CD4-positive, alpha-beta T cell treated with Interleukin-17A for 1 hour (primary cell): ENCODE measurements around the gene ZNF117.
"Not testable (repeated sequence)": the region's sequence is repeated elsewhere in the genome, so short reads cannot be mapped to it uniquely, and the experiment has no call there.

ENCODE experiments used
- DNase-seq: peaks from one replicate; pipeline ENCODE4 v3.0.0-alpha.2; 2020

Gene ZNF117

GRCh38 chr7:64990936-64991335, at the start of gene ZNF117:
Gene ZNF117, minus strand, starts transcription at chr7:64991036.
- DNase-seq: no peak

DNA sequence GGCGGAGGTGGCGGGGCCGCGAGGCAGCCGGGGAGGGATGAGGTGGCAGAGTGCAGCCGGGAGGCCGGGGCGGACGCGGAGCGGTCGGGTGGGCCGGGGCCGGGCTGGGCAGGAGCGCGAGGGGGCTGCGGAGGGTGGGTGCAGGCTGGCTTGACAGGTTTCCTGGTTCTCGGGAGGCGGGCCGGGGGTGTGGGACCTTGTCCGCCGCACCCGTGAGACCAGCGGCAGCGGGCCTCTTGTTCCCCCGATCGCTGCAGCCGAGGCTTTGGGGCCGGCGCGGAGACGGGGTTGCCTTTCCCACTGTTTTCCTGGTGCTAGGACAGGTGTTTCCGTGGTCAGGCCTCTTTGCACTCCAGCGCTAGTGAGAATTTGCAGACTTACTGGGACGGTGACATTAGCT, 47.9 kb upstream of the ZNF117 start:
- peak; percentile 11 for DNase-seq

DNA sequence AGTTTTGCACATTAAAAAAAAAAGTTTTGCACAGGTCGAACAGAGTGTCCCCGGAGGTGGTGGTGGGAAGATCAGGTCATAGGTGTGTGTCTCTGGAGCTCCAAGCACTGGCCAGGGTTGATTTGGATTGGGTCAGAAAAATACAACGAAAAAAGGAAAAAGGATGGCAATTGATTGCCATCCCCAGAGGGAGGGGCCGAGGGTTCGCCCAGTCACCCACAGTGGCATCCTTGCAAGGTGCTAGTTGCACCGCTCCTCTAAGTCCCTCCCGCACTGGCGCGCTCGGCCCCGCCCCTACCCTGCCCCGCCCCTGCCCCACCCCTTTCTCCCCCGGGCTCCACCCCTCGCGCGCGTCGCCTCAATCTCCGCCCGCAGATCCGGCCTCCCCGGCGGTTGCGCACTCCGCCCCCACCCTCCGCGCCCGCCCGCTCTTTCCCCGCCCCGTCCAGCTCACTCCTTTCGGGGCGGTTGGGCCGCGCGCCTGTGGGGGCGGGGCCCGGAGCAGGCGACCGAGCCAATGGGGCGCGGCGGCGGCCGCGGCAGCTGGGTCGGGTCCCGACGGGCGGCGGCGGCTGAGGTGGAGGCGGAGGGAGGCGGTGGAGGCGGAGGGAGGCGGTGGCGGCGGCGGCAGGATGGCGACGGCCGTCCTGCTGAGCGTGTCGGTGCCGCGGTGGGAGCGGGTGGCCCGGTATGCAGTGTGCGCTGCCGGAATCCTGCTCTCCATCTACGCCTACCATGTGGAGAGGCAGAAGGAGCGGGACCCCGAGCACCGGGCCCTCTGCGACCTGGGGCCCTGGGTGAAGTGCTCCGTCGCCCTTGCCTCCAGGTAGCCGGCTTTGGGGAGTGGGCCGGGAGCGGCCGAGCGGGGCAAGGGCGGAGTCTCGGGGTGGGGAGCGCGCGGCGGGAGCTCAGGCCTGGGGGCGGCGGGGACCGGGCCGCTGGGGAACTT, 47.2 kb upstream of the ZNF117 start:
- peak; percentile 95 for DNase-seq

GRCh38 chr7:65036526-65036925, 45.7 kb upstream of the ZNF117 start:
- peak; percentile 18 for DNase-seq

DNA sequence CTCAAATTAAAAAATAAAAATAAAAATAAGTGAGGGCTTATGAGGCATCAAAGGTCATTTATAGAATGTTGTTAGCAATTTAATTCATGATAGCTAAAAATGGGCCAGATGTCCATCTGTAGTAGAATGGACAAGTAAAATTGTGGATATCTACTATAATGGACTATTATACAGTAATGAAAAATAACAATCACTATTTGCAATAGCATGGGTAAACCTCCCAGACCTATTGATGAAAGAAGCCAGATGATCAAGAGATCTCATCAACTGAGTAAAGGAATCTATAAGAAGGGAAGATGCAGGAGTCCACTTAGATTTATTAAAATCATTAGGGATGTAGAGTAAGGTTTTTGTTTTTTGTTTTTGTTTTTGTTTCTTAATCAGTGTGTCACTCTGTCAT, 44.6 kb upstream of the ZNF117 start:
- not testable (repeated sequence) for DNase-seq

DNA sequence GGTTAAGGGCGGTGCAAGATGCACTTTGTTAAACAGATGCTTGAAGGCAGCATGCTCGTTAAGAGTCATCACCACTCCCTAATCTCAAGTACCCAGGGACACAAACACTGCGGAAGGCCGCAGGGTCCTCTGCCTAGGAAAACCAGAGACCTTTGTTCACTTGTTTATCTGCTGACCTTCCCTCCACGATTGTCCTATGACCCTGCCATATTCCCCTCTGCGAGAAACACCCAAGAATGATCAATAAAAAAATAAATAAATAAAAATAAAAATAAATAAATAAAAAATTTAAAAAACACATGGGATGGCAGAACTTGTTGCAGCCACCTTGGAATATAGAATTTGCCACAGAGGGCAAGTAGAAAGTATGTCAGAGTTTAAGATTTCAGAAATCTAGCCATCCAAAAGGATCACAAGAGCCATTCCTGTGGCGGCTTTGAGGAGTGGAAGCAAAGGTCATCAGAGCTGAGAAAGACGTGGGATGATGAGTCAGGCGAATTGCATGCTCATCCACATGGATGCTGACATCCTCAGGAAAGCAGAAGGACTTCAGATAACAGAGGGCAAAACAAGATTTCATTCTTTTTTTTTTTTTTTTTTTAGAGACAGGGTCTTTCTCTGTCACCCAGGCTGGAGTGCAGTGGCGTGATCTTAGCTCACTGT, 43.4 kb upstream of the ZNF117 start:
- DNase-seq: not testable (repeated sequence)

DNA sequence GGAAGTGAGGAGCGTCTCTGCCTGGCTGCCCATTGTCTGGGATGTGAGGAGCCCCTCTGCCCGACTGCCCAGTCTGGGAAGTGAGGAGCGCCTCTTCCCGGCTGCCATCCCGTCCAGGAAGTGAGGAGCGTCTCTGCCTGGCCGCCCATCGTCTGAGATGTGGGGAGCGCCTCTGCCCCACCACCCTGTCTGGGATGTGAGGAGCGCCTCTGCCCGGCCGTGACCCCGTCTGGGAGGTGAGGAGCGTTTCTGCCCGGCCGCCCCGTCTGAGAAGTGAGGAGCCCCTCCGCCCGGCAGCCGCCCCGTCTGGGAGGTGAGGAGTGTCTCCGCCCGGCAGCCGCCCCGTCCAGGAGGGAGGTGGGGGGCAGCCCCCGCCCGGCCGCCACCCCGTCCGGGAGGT, 42.6 kb upstream of the ZNF117 start:
- DNase-seq: not testable (repeated sequence)

- not testable (repeated sequence) for DNase-seq
Measured at GRCh38 chr7:65025023-65025422, 34.2 kb upstream of the ZNF117 start.

DNA sequence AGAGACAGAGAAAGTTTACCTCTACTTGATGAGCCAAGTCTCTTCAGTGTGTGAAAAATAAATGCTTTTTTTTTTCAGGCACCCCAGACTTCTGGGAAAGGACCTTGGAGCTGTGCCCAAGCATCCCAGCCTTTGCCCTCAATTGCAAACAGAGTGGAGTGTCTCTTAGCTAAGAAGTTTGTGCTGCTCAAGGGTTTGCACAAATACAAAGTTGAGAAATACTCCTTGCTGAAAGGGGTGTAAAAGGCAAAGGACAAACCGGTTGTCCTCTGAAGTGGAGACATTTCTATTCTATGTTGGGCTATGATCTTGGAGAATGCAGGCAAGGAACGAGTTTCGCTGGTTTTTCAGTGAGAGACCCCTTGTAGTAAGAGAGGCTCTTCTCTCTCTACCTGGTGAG, 30.1 kb upstream of the ZNF117 start:
- not testable (repeated sequence) for DNase-seq

DNA sequence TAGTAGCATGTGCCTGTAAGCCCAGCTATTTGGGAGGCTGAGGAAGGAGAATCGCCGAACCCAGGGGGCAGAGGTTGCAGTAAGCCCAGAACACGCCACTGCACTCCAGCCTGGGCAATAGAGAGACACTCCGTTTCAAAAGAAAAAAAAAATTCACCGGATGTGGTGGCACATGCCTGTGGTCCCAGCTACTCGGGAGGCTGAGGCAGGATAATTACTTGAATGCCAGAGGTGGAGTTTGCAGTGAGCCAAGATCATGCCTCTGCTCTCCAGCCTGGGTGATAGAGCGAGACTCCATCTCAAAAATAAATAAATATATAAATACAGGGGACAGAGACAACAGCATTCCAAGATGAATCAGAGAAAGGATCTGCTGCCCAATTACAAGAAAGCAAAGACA, 19.0 kb upstream of the ZNF117 start:
- DNase-seq: not testable (repeated sequence)

GRCh38 chr7:65009394-65009793, 18.6 kb upstream of the ZNF117 start:
- not testable (repeated sequence) for DNase-seq

DNA sequence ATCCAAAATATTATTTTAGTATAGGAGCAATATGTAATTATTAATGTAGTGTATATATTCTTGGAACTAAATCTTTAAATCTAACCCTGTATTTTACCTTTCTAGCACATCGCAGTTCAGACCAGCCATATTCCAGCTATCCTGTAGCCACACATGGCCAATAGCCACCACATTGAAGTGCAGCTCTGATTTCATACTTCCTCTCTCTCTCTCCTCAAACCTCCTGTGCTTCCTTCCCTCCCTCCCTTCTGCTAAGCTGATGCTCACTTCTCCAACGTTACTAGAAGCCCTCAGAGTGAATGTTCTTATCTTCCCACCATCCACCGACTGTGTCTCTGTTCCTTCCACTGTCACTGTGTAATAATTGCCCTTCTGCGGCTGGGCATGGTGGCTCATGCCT, 16.2 kb upstream of the ZNF117 start:
- DNase-seq: peak; percentile 34

DNA sequence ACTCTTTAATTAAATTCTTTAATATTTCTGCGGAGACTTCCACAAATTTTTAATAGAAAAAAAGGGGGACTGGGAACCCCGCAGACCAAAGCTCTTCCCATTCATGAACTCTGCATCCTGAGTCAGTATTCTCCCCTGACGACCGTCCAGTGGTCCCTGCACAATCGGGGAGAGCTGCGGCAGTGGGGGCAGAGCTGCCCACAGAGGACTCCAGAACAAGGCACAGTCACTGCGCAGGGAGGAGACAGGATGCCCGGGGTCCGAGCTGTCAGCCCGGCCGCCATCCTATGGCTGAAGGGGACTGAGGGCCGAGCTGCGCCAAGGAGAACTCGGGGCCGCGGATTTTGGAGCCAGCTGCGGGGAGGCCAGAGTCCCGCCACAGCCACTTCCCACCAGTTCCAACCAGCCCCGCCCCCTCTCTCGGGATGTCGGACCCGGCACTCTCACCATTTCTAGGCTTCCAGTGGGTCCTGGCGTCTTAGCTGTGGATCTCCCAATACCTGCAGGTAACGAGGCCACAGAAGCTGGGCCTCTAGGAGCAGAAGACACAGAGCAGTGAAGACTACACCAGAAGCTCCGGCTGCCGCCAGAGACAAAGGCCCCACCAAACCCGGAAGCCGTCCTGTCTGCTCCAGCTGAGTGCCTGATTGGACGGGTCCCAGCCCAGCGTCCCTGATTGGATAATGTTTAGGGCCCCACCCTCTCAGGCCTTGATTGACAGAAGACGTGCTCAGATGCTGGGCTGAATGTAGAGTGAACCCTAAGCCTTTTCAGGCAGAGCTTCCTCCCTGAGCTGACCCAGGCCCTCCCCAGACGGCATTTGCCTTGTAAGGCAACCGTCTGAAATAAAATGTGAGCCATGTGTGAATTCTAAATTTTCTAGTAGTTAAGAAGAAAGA, 15.5 kb upstream of the ZNF117 start, which contains the start of gene ERV3-1:
Gene ERV3-1, minus strand, starts transcription at position 594 of the 899 bp plus-strand sequence. CDS start 13,661 bp downstream, outside the sequence.
- DNase-seq: peak; percentile 96

GRCh38 chr7:65004575-65004974, 13.7 kb upstream of the ZNF117 start:
- no peak for DNase-seq

DNA sequence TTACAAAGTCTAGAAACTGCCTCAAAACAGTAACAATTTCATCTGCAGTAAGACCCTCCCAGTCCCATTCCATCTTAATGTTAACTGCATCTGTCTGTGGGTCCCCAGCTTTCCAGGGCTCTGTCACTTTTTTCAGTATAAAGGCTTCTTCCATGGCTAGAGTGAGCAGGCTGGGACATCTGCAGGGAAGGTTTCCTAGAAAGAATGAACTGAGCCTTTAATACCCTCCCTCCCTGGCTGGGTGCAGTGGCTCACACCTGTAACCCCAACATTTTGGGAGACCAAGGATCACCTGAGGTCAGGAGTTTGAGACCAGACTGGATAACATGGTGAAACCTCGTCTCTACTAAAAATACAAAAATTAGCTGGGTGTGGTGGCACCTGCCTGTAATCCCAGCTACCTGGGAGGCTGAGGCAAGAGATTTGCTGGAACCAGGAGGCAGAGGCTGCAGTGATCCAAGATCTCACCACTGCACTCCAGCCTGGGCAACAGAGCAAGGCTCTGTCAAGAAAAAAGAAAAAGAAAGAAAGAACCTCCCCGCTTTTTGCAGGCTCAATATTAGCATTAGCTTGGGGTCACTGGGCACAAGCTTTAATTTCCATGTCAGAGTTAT, 12.2 kb upstream of the ZNF117 start:
- no peak for DNase-seq

DNA sequence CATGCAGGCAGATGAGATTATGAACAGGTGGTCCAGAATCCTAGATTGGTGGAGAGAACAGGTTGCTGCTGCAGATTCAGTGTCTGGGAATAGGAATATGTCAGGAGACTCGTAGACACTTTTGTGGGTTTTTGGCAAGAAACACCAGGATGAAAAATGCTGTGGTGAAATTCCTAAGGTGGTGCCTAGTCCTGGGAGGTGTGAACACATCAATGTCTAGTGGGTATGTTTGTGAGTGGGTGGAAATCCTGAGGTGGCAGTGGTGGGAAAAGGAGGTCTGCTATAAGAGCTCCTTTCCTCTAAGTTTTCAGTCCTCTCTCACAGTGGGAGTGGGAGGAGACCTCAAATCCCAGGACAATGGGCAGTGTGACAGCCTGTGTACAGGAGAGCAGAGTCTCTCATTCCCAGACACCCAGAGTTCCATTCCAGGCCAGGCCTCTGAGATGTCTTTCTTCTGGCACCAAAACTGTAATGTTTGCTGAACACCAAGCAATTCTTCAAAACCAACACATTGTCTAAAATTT, 10.5 kb upstream of the ZNF117 start:
- no peak for DNase-seq

DNA sequence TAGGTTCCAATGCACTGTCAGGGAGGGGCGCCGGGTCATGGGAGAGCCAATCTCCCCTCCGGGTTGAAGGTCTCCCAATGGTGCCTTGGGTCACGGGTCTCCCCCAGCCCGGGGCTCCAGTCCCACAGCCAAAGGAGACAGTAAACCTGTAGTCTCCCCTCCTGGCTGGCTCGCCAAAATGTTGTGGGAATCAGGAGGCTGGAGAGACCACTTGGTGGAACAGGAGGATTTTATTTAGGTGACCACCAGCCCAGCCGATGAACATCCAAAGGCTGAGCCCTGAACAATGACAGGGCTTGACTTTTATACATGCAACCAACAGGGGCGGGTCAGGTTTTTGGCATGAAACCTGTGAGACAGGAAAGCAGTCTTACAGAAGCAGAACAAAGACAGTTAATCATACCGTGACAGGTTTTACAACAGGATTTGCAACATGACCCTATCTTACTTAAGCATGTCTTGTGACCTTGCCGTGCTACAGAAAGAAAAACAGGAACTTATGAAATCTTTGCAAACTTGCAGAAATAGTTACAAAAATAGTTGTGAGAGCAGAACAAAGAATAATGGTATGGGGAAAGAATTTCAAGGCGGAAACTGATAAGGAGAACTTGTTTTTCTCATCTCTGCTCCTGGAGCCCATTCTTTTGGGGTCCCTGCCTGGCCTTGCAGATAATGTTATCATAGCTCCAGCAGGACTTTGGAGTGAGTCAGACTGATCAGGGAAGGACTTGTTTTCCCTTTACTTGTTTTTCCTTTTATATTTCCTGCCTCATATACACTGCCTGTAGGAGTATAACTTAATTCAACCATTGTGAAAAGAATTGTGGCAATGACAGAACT, 8.5 kb upstream of the ZNF117 start:
- peak; percentile 1 for DNase-seq

- DNase-seq: no peak
Measured at GRCh38 chr7:64998865-64999164, 8.0 kb upstream of the ZNF117 start.

DNA sequence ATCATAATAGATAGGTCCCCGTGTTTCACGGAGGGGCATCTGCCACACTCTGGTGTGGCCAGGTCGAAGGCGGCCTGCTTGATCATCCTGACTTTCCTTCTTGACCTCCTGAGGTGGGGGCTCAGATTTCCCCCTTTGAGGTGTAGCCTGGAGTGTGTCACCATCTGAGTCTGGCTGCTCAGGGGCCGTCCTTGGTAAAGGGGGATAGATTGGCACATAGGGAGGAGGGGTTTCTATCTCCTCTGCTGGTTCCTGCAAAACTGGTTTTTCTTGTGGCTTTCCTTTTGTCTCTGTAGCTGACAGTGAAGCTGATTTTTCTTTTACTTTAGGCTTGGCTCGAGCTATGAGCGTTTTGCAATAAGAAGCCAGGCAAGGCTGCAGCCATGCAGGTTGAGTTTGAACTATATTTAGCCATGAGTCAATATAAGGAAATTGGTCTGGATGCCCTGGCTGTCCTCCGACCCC, 7.1 kb upstream of the ZNF117 start:
- no peak for DNase-seq

DNA sequence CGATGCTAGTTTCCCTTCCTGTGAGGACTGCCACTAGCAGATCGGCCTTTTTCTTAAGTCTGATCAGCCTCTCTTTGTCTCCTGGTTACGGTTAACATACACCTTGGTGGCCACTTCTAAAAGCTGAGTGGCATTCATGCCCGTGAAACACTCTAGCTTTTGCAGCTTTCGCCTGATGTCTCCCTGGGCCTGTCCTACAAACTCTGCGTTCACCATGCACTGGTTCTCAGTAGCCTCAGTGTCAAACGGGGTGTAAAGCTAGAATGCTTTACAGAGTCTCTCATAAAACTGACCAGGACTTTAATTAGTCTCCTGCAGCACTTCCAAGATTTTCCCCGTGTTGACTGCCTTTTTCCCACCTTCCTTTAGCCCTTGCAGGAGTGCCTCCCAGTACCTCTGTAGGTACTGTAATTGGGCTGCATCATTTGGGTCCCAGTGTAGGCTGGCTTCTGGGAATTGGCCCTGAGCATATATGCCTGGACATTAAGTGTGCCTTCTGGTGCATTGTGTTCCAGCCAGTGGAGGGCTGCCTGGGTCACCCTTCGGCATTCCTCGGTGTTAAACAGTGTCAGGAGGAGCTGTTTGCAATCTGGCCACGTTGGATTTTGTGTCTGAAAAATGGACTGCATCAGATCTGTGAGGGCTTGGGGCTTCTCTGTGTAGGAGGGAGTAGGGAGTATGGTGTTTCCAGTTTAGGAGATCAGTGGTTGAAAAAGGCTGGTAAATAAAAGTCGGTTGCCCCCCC, 6.5 kb upstream of the ZNF117 start:
- DNase-seq: no peak

DNA sequence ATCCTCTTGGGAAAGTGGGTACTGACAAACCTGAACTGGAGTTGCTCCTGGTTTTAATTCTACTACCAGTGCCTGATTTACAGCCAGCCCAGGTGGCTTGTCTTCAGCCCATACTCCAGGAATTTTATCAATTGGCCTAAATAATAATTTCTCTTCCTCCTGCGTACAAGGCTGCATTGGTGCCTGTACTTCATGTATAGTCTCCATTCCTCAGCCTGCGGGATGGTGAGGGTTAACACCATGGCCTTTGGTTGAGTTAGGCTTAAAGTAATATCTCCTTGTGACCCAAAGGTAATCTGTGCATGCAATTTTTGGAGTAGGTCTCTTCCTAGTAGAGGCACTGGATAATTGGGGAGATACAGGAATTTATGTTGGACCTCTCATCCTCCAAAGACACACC, 5.5 kb upstream of the ZNF117 start:
- DNase-seq: no peak
